ENCODE measurements around the gene TMEM116. TPM values are rescaled to one million over a fixed set of nuclear protein-coding genes. Genes with fewer than 3 reads are reported as not detected.
"Not testable (repeated sequence)": the region's sequence is repeated elsewhere in the genome, so short reads cannot be mapped to it uniquely, and the experiment has no call there.

The TMEM116 gene
- total RNA-seq, 1 donor from 2014 or later = 35.0 TPM

GRCh38 chr12:112007945-112008344 is 5.0 kb downstream of the TMEM116 start:
- no peaks in the 10 kb centered on the region for H3K27me3 ChIP-seq (ENCODE audit: low read depth)
- intact Hi-C loops (cut with micrococcal nuclease) = no loop called here
- H3K4me3 ChIP-seq = no peak overlapping the region
- TF ChIP-seq CTCF (IDR thresholded peaks at IDR 0.05; ENCODE audit: borderline replicate concordance) = no peak
- H3K4me1 ChIP-seq = peaks cover 27% of the 10 kb centered on the region
- H3K27ac ChIP-seq (replicated peaks) = no peak overlapping the region
- DNase-seq = no peak
- H3K9me3 ChIP-seq (replicated peaks) = no peaks in the 10 kb centered on the region
- H3K36me3 ChIP-seq = no peaks in the 10 kb centered on the region

GRCh38 chr12:112005419-112006395 is 7.3 kb downstream of the TMEM116 start:
- no peak for DNase-seq
- Histone ChIP-seq H3K9me3 (replicated peaks) (no peaks in the 10 kb centered on the region), H3K27ac (replicated peaks) (peak overlapping the region; percentile 61), H3K4me3 (peak overlapping the region; percentile 55), H3K4me1 (peaks cover 24% of the 10 kb centered on the region), H3K27me3 (ENCODE audit: low read depth) (no peaks in the 10 kb centered on the region), H3K36me3 (peaks cover 10% of the 10 kb centered on the region)
- intact Hi-C loops (cut with micrococcal nuclease) = no loop called here
- no peak for TF ChIP-seq CTCF (IDR thresholded peaks at IDR 0.05; ENCODE audit: borderline replicate concordance)

GRCh38 chr12:112004041-112004440 is 8.9 kb downstream of the TMEM116 start:
- Histone ChIP-seq H3K4me1 (peaks cover 33% of the 10 kb centered on the region), H3K27me3 (ENCODE audit: low read depth) (no peaks in the 10 kb centered on the region), H3K27ac (replicated peaks) (no peak overlapping the region), H3K36me3 (peaks cover 10% of the 10 kb centered on the region), H3K4me3 (peak overlapping the region; percentile 55), H3K9me3 (replicated peaks) (no peaks in the 10 kb centered on the region)
- no peak for TF ChIP-seq CTCF (IDR thresholded peaks at IDR 0.05; ENCODE audit: borderline replicate concordance)
- intact Hi-C loops (cut with micrococcal nuclease) = no loop called here
- no peak for DNase-seq

GRCh38 chr12:112001576-112001975 is 11.4 kb downstream of the TMEM116 start:
- intact Hi-C loops (cut with micrococcal nuclease) = no loop called here
- no peak for TF ChIP-seq CTCF (IDR thresholded peaks at IDR 0.05; ENCODE audit: borderline replicate concordance)
- H3K27ac ChIP-seq (replicated peaks) = no peak overlapping the region
- H3K27me3 ChIP-seq (ENCODE audit: low read depth) = no peaks in the 10 kb centered on the region
- peaks cover 55% of the 10 kb centered on the region for H3K4me1 ChIP-seq
- no peaks in the 10 kb centered on the region for H3K9me3 ChIP-seq (replicated peaks)
- H3K36me3 ChIP-seq = peaks cover 10% of the 10 kb centered on the region
- DNase-seq = no peak
- no peak overlapping the region for H3K4me3 ChIP-seq

GRCh38 chr12:112000820-112001219 is 12.1 kb downstream of the TMEM116 start:
- H3K27me3 ChIP-seq (ENCODE audit: low read depth) = no peaks in the 10 kb centered on the region
- H3K4me1 ChIP-seq = peaks cover 58% of the 10 kb centered on the region
- no peak overlapping the region for H3K4me3 ChIP-seq
- DNase-seq = no peak
- peaks cover 10% of the 10 kb centered on the region for H3K36me3 ChIP-seq
- no peak overlapping the region for H3K27ac ChIP-seq (replicated peaks)
- no peaks in the 10 kb centered on the region for H3K9me3 ChIP-seq (replicated peaks)
- intact Hi-C loops (cut with micrococcal nuclease) = no loop called here
- TF ChIP-seq CTCF (IDR thresholded peaks at IDR 0.05; ENCODE audit: borderline replicate concordance) = peak; percentile 9

- H3K27me3 ChIP-seq (ENCODE audit: low read depth); DNase-seq; H3K9me3 ChIP-seq (replicated peaks); H3K27ac ChIP-seq (replicated peaks); intact Hi-C loops (cut with micrococcal nuclease); H3K36me3 ChIP-seq; H3K4me3 ChIP-seq: not testable (repeated sequence)
- H3K4me1 ChIP-seq = peaks cover 70% of the 10 kb centered on the region
Observed at GRCh38 chr12:111999129-111999528, 13.8 kb downstream of the TMEM116 start.

All from left ventricle myocardium inferior (tissue), 1 donor.